GM18867 (cell line): Measurements from ENCODE around the gene HECW1.

Experiments
- ATAC-seq: cut with Tn5 transposase; IDR thresholded peaks from one replicate; pipeline ENCODE4 v1.9.1; 2021; ENCODE audit warnings: mild to moderate bottlenecking, moderate library complexity; ENCODE audit not compliant: unreplicated experiment

Gene HECW1

DNA sequence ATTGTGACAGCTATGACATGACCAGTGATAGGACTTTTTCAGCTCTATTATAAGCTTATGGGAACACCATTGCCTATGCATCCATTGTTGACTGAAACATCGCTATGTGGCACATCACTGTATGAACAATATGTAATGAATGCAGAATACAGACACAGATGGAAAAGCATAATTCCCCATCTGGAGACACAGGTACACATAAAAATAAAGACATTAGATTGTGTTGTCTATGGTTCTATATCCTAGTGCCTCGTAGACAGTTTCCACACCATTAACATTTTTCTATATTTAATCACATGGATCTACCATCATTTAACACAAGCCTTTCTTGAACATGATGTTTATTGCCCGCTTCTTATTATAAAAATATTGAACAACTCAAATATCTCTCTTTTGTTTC is 374.2 kb downstream of the HECW1 start:
- ATAC-seq = no peak

DNA sequence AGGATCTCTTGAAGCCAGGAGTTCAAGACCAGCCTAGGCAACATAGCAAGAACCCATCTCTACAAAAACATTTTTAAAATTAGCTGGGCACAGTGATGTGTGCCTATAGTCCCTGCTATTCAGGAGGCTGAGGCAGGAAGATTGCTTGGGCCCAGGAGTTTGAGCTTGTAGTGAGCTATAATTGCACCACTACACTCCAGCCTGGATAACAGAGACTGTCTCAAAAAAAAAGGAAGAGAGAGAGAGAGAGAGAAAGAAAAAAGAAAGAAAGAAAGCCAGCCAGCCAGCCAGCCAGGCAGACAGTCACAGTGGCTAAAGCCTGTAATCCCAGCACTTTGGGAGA is 375.3 kb downstream of the HECW1 start:
- ATAC-seq = no peak

DNA sequence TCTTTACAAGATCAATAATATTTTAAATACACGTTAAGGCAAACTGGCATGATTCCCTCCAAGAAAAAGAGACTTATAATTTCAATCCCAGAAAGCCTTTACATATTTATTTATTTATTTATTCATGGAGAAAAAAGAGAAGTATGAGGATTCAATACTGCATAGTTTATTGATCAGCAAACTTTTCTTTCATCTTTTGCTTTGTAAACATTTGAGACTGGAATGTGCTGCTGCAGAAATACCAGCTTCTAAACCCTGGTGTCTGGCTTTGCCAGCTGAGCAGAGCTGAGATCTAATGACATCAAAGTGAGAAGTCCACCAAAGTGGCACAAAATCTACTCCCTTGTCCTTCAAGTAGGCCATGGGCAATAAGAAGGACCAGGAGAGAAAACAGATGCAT is 376.8 kb downstream of the HECW1 start:
- ATAC-seq = no peak

DNA sequence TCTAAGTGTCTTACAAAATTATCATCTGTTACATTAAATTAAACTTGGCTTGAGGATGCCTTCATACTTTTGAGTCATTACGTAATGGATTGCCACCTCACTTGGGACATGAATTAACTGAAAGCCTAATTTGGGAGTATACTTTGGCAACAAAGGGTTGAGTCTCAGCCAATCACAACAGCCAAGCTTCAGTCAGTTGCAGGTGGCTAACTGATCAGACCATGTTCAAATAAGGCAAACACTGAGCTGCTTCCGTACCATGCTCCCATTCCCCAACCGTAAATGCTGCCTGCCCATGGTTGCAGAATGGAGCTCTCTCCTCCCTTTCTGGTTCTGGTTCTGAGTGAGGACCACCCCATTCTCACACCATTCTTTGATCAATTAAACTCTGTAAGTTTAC is 377.6 kb downstream of the HECW1 start:
- ATAC-seq = no peak

DNA sequence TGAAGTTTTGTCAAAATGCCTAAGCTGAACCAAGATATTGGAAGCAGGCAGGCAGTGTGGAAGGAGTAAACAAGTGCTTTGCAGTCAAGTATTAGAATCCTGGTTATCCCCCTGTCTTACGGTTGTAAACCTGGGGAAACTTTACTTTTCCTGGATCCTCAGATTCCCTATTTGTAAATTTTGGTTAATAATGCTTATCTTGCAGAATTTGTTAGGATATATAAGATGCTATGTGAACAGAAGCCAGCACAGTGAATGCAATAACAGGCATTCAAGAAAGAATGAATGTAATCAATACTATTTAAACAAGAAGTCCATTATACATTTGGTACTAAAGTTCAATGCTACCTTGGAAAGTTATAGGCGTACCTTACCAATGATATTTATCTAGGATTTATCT is 378.7 kb downstream of the HECW1 start:
- ATAC-seq = no peak

DNA sequence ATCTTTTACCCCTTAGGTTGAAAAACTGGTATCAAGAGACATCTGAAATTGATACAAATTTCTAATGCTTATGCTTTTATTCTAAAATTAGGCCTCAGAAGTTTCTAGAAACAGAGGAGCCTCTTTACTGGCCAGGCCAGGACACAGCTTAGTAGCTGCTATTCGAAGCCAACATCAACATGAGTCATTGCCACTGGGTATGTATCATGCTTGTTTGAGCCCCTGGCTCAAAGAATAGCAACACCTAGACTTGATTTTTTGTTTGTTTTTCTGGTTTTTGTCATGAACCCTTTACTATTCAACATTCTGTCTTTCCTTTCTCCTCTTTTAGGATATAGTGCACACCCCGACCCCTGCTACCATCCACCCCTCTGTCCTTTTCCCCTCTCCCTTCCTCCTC is 379.5 kb downstream of the HECW1 start:
- ATAC-seq = no peak

DNA sequence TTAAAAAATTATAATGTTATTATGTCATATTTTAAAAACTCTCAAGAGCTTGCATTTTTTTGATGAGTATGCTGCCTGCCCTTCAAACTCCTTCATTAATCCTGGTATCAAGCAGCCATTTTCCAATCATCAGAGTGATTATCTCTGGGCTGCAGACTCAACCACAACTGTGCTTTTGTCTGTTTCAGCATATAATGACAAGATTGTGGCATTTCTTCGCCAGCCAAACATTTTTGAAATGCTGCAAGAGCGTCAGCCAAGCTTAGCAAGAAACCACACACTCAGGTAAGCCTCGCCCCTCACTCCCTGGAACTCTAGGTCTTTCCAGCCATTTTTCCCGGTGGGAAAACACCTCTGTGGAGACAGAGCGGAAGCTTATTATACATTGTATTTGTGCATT is 380.4 kb downstream of the HECW1 start:
- ATAC-seq = no peak

DNA sequence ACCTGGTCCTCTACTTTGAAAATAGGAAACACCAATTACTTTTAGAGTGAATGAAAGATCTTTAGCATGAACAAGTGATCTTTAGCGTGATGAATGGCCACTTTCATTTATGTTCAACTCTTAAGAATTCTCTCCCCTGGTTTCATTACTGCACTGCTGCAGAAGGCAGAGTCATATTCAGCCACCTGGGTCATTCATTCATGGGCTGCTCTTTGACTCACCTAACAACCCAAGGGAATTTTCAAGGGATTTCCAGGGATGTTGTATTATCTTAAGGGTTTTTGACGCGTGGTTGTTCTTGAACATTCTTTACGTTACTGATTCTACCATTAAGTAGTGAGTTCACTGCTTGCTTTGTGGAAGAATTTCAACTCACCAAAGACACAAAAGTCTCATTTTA is 383.1 kb downstream of the HECW1 start:
- ATAC-seq = peak; percentile 70

DNA sequence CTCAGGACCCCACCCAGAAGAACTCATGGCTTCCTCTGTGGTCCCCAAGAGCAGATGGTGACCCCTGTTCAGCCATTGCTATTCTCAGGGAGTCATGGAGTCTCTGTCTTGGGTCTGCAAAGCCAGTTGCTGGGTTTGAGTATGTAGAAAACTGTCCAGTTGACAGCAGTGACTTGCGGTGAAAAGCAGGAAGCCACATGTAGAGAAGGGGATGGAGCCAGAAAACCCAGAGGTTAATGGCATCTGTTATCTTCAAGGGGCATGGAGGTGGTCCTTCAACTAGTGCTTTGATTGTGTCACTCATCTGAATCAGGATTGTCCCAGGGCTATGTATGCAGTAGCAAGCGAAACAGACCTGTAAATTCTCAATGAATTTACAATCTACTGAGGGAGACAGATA is 384.1 kb downstream of the HECW1 start:
- no peak for ATAC-seq

DNA sequence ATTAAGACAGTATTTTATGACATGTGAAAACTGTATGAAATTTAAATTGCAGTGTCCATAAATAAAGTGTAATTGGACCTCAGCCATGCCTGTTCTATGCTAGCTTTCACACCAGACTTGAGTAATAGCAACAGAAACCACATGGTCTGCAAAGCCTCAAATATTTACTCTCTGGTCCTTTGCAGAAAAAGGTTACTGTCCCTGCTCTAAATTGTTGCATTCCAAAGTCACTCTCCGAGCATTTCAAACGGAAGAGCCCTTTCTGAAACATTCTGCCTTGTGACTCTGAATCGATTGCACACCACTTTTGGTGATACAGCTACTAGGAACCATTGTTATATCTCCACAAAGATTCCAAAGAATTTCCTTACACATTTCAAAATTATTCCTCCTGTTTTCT is 389.4 kb downstream of the HECW1 start:
- no peak for ATAC-seq

DNA sequence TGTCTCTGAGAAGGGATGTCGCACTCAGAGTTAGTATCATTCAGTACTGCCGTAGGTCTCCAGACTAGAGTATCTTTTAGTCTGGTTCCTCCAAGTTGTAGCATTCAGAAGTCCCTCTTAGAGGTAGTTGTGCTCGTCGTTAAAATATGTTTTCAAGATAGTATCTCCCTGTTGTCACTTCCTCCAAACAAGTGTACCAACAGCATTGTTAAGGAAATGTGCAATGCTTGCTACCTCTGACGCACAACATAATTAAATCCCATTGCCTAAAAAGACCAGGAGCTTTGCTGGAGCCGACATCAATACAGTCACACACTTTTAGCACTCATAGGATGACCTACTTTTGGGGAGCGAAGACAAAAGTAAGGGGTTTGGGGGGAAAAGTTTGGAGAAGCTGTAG is 390.5 kb downstream of the HECW1 start:
- ATAC-seq = no peak

DNA sequence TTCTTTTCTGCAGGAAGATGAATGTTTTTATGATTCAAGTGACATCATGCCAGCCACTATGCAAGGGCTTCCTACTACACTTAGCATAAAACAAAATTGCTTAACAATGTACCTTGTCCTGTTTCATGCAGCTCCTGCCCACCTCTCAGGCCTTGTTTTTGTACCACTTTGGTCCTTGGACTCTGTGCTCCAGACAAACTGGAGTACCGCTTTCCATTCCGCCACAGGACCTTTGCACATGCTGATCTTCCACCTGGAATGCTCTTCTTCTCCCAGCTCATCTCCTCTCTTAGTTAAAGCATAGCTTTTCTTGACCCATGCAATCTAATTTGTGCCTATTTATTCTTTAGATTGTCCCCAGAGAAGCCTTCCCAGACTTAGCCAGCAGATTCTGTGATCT is 393.0 kb downstream of the HECW1 start:
- ATAC-seq = no peak

DNA sequence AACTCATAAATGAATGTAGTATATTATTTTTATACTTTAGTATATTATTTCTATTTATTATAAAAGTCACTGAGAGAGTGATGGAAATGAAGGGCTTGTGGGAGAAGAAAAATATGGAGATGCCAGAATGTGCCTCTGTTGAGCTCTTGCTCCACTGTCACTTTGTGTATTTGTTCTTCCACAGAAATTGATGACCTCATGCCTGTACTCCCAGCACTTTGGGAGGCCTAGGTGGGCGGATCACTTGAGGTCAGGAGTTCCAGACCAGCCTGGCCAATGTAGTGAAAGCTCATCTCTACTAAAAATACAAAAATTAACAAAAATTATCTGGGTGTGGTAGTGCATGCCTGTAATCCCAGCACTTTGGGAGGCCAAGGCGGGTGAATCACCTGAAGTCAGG is 394.0 kb downstream of the HECW1 start:
- no peak for ATAC-seq

DNA sequence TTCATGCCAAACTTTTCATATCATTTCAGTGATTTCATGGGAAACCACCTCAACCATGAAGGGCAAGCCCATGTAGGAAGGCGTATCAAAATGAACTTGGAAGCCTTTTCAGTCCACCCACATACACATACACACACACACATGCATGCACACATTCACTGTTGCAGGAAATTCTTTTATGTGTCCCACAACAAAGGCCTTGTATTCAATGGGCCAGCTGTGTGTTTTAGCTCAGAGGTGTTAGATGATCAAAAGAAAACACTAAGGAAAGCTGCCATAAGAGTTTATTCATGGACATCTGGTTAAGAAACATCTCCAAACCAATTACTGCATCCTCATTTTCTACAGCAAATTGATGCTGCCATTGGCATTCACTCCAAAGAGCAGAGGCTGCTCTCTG is 396.0 kb downstream of the HECW1 start:
- no peak for ATAC-seq

DNA sequence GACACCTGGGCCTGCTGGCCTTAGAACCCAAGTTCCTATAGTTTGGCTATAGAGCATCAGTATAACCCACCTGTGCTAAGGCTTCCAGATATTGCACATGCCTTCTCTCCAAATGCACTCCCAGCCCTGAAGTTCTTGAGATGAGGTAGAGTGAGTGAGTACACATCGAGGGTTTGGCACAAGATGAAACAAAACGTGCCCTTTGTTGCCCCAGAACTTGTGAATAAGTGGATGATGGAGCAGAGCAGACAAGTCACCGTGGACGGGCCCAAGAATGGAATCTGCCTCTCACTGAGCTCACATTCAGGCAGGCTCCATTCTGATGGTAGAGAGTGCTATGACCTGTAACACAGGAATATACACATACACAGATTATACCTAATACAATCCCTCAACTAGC is 397.5 kb downstream of the HECW1 start:
- no peak for ATAC-seq

DNA sequence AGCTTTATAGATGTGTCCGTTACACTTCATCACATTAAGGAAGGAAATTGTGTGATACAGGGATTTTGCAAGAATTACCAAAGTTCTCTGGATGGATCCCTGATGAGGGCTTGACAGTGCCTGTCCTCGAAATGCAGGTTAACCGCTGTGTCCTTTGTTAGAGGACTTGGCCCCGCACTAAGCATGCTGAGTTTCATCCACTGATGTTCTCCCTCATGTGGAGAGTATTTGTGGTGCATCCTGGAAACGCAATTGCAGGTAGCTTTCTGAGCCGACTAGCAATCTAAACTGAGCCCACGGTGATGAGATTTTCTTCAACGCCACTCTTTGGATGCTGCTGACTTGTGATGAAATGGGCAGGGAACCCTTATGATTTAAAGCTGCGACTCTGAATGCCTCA is 398.6 kb downstream of the HECW1 start:
- no peak for ATAC-seq

DNA sequence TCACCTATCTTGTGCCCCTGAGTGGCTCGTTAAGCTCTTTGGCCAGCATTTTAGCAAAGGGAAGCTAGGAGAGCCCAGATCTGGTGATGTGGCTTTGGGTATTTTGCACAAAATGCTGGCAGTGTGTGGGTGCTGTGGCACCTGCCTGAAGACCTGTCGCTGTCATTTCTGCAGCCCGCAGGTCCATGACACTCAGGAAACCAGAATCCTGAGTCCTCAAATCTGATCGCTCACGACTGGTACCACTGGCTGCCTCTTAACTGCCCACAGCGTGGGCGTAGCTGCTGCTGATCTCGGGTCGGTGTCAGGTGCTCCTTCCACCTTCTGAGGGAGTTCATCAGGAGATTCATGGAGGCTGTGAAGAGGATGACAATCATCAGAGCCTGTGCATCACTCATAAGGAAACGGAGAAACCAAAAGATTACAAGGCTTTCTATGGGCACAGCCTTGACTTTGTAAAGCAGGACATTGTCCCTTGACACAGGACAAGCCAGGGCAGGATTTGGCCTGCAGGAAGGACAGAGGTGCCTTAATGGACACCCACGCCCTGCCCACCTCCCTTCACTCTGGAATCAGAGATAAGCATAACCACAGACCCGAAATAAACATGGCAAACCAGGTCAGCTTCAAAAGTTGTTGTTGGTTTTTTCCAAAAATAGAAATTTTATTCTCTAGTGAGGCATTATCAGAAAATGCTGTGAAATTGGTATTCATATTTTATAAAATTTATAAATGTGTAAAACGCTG is 399.5 kb downstream of the HECW1 start:
- ATAC-seq = no peak

DNA sequence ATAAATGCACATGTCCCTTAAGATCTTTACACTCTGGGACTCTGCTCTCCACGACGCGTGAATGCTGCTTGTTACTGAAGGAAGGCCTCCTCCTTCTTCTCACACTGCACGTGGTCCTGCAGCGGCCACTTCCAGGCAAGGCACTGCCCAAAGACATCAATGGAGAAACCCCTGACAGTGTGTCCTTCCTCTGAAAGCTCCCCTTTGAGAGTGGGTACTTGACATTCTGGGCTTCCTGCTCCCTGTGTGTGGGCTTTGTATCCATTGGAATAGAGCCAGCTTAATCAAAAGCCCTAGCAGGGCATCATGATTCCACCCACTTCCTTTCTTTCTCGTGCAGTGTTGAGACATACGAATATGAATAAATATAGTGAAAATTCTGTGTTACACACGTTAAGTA is 400.8 kb downstream of the HECW1 start:
- no peak for ATAC-seq

DNA sequence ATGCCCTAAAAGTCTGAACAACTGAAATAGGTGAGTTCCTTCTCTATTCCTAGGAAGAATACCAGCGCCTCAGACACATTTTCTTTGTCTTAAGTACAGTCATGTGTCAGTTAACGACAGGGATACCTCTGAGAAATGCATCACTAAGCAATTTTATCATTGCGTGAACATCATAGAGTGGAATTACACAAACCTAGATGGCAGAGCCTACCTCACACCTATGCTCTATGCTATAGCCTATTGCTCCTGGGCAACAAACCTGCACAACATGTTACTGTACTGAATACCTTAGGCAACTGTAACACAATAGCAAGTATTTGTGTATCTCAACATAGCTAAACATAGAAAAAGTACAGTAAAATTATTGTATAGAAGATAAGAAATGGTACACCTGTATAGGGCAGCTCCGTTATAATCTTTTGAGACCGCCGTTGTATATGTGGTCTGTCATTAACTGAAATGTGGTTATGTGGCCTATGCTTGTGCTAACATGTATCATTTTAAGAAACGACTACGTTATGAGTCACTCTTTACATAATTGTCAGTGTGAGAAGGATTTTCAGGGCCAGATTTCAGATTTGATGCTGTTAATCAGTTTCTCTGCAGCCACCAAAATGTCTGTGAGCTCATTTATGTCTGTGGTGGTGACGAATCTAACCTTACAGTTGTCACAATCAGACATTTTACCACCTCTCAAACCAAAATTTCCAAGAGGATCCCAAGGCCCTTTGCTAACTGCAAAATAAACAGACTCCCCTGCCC is 404.3 kb downstream of the HECW1 start:
- ATAC-seq = peak; percentile 76

DNA sequence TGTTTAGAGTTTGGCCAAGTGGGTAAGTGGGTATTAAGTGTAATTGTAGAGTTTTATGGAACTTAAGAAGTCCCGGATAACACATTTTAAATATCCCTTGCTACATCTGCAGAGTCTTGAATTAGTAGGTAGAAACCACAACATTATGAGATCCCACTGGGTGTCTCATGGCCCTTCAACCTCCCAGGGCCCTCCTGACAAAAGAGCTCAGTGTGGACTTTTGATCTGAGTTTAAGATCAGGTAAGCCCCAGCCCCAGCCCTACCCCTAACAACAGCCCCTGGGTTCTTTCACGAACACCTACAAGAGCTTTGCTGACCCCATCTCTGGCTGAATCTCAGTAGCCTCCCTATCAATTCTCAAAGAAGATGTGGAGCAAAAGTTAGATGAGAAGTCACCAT is 405.0 kb downstream of the HECW1 start:
- no peak for ATAC-seq

DNA sequence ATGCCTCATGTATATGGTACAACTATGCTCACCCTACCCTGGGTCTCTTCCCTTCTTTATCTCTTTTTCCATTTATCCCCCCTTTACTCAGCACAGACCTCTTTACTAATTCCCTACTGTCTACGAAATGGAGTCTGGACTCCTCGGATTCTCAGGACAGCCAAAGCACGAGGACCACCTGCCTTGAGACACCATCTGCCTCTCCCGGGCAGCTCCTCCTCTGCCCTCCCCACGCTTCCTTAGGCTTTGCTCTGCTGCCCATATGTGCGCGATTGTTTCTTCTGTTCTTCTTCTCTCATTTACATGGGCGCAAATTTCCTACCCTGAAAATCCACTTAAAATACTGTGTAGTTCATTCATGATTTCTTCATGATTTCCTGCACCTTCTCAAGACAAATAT is 407.8 kb downstream of the HECW1 start:
- ATAC-seq = no peak

DNA sequence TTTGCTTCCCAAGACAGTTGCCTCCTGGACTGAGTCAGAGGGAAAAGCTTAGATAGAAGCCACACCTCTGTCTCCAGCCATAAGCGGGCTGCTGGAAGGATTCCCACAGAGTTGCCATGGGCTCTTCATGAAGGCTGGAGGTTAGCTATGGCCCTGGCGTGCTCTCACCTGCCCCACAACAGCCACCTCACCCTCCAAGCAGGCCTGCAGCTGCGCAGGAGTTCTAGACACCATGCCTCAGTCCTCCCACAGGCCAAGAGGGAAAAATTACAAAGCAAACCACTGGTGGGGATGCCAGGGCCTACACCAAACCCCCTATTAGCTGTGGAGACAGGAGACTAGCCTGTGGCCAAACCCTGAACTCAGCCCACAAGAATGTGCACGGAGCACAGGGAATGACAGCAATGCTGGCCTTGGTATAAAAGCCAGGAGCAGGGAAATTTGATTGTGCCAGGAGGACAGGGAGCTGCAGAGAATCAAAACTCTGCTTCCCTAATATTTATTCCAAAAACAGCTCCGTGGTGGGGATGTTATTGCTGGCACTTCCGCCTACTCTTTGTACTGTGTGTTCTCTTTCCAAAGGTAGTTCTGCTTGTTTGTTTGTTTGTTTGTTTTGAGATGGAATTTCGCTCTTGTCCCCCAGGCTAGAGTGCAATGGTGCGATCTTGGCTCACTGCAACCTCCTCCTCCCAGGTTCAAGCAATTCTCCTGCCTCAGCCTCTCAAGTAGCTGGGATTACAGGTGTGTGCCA is 410.1 kb downstream of the HECW1 start:
- ATAC-seq = no peak
